ENCODE measurements around the gene RNASEL. TPM values are rescaled to one million over a fixed set of nuclear protein-coding genes. Genes with fewer than 3 reads are reported as not detected.

RNASEL gene
- total RNA-seq, 1 donor from 2014 or later = 4.0 TPM

DNA sequence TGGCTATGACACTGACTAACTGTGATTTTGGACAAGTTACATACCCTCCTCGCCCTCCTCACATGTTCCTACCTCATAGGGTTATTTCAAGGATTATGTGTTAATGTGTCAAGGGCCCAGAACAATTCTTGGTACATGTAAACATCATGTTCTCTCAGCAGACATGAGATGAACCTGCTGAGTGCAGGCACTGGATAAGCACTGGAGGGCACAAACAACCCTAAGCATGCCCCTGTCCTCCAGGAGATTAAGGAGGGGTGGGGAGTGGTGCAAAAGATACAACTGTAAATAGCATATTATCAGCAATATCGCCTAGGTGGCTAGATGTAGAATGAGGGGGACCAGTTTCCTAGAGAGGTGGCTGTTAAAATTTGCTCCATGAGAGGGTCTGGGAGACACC, 32.9 kb upstream of the RNASEL start:
- no peaks in the 10 kb centered on the region for H3K27me3 Mint-ChIP-seq (ENCODE audit: low read depth)
- DNase-seq (ENCODE audit: low spot score) = no peak
- H3K4me1 Mint-ChIP-seq (ENCODE audit: low read depth) = peaks cover 66% of the 10 kb centered on the region
- no peak overlapping the region for H3K27ac Mint-ChIP-seq (ENCODE audit: unreplicated experiment)
- no peak overlapping the region for H3K4me3 Mint-ChIP-seq (ENCODE audit: unreplicated experiment)
- no peaks in the 10 kb centered on the region for H3K36me3 Mint-ChIP-seq (ENCODE audit: low read depth)
- TF ChIP-seq, protein P1, sequence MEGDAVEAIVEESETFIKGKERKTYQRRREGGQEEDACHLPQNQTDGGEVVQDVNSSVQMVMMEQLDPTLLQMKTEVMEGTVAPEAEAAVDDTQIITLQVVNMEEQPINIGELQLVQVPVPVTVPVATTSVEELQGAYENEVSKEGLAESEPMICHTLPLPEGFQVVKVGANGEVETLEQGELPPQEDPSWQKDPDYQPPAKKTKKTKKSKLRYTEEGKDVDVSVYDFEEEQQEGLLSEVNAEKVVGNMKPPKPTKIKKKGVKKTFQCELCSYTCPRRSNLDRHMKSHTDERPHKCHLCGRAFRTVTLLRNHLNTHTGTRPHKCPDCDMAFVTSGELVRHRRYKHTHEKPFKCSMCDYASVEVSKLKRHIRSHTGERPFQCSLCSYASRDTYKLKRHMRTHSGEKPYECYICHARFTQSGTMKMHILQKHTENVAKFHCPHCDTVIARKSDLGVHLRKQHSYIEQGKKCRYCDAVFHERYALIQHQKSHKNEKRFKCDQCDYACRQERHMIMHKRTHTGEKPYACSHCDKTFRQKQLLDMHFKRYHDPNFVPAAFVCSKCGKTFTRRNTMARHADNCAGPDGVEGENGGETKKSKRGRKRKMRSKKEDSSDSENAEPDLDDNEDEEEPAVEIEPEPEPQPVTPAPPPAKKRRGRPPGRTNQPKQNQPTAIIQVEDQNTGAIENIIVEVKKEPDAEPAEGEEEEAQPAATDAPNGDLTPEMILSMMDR (IDR thresholded peaks at IDR 0.05) = no peak
- peaks cover 4% of the 10 kb centered on the region for H3K9me3 Mint-ChIP-seq (ENCODE audit: low read depth)

DNA sequence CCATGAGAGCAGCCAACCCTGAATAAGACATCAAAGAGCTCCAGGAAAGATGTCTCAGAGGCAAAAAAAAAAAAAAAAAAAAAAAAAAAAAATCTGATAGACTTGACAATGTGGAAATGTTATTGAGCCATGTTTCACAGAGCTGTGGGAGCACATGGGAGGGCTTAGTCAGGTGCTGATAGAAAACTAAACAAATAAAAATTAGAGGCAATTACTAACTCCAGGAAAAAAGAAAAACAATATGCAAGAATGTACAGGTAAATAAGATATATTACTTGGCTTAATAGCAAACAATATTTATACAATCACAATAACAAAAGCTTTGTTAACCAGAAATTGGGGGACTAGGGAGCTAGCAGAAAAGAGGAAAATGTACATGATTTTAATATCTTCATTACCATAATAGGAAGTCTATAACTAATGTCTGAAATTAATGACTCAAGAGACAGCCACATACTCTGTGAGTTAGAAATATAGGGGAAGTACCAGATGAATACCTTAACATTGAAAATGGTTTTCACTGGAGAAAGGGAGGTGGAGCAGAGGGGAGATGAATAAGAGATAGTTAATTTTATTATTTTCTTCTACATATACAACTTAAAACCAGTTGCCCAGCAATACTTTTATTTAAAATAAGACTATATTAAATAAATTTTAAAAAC, 32.0 kb upstream of the RNASEL start:
- Mint-ChIP-seq H3K36me3 (ENCODE audit: low read depth) (no peaks in the 10 kb centered on the region), H3K4me3 (ENCODE audit: unreplicated experiment) (no peak overlapping the region), H3K9me3 (ENCODE audit: low read depth) (peaks cover 4% of the 10 kb centered on the region), H3K4me1 (ENCODE audit: low read depth) (peaks cover 66% of the 10 kb centered on the region), H3K27ac (ENCODE audit: unreplicated experiment) (no peak overlapping the region), H3K27me3 (ENCODE audit: low read depth) (no peaks in the 10 kb centered on the region)
- no peak for DNase-seq (ENCODE audit: low spot score)
- TF ChIP-seq, protein P1 (IDR thresholded peaks at IDR 0.05) = no peak

DNA sequence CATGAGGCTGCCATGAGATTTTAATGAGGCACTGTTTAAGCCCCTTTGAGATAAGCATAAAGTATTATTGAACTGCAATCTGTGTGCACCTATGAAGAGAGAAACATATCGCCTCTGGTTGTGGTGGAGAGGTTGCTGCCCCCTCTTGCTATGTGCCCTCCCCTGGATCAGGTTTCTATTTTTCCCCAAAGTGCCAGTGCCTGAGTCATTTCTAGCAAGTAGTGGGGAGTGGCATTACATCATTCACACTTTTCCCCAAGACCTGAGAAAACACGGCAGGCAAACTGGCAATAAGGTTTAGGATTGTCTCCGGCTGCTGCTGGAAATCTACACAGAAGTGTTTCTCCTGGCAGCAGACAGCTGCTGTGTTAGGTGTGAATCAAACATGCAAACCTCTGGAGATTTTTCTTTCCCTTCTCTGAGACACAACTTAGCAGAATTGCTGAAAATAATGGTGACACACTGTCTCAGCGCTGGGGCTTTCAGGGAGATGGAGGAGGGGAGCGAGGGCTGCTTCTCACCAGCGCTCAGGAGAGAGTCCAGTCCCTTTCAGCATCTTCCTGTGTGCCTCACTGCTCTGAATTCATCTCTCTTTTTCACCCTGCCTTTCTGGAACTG, 28.8 kb upstream of the RNASEL start:
- Mint-ChIP-seq H3K27ac (ENCODE audit: unreplicated experiment) (peak overlapping the region; percentile 99), H3K4me1 (ENCODE audit: low read depth) (peaks cover 60% of the 10 kb centered on the region), H3K36me3 (ENCODE audit: low read depth) (no peaks in the 10 kb centered on the region), H3K9me3 (ENCODE audit: low read depth) (peaks cover 4% of the 10 kb centered on the region), H3K27me3 (ENCODE audit: low read depth) (no peaks in the 10 kb centered on the region), H3K4me3 (ENCODE audit: unreplicated experiment) (peak overlapping the region; percentile 37)
- TF ChIP-seq, protein P1 (IDR thresholded peaks at IDR 0.05) = no peak
- DNase-seq (ENCODE audit: low spot score) = no peak

DNA sequence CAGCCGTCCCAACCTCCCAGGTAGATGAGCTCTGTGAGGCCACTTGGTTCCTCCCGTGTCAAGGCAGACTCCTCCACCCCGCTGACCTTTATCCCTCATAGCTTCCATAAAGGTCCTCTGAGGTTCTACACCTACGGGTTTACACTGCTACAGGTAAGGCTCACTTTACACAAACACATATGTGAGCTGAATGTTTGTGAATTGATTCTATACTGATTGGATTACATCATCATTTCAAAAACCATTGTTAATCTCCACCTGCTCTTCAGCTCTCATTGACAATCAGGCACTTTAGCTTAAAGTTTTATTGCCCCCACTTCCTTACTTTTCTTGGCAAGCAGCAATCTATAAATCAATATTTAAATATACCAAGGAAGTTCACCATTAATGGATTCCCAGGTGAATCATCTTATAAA, 28.0 kb upstream of the RNASEL start:
- H3K4me1 Mint-ChIP-seq (ENCODE audit: low read depth) = peaks cover 59% of the 10 kb centered on the region
- peak overlapping the region; percentile 99 for H3K27ac Mint-ChIP-seq (ENCODE audit: unreplicated experiment)
- H3K9me3 Mint-ChIP-seq (ENCODE audit: low read depth) = peaks cover 4% of the 10 kb centered on the region
- no peaks in the 10 kb centered on the region for H3K27me3 Mint-ChIP-seq (ENCODE audit: low read depth)
- no peaks in the 10 kb centered on the region for H3K36me3 Mint-ChIP-seq (ENCODE audit: low read depth)
- no peak overlapping the region for H3K4me3 Mint-ChIP-seq (ENCODE audit: unreplicated experiment)
- TF ChIP-seq, protein P1 (IDR thresholded peaks at IDR 0.05) = no peak
- DNase-seq (ENCODE audit: low spot score) = no peak

DNA sequence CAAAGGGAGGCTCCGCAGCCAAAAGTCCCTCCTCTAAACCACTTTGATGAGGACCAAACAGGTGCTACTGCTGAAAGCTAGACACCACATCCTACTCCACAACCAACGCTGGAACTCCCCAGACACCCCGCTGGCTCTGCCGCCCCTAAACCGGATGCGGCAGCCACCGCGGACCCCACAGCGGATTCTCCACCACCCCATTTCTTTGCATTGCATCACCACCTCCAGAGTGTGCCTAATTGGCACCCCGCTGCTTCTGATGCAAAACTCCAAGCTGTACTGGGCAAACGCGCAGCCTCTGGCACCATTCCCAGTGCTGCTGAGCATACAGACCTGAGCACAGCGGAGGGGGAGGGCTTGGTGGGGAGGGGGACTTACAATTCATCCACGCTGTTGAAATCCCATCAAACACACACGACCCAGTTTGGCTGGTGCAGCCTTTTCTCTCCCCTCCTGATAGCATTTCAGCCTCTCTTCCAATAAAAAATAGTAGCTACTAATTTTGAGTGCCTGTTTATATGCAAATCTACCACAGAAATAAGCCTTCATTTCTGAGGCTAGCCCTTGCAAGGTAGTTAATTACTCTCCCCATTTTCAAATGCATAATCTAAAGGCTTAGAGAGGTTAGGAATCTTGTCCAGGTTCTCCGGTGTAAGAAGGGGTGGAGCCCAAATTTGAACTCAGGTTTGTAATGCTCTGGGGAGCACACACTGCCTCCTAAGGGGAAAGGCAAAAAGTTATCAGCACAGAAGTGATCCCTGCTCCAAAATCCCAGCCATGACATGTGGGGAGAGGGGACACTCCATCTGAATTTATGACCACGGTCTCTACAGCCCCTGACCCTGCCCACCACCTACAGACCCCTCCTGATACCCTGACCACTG, 27.3 kb upstream of the RNASEL start:
- H3K27me3 Mint-ChIP-seq (ENCODE audit: low read depth) = no peaks in the 10 kb centered on the region
- DNase-seq (ENCODE audit: low spot score) = no peak
- peak overlapping the region; percentile 76 for H3K4me3 Mint-ChIP-seq (ENCODE audit: unreplicated experiment)
- peak overlapping the region; percentile 99 for H3K27ac Mint-ChIP-seq (ENCODE audit: unreplicated experiment)
- no peaks in the 10 kb centered on the region for H3K36me3 Mint-ChIP-seq (ENCODE audit: low read depth)
- peaks cover 59% of the 10 kb centered on the region for H3K4me1 Mint-ChIP-seq (ENCODE audit: low read depth)
- TF ChIP-seq, protein P1 (IDR thresholded peaks at IDR 0.05) = no peak
- H3K9me3 Mint-ChIP-seq (ENCODE audit: low read depth) = peaks cover 4% of the 10 kb centered on the region
